Hepatocyte (in vitro differentiated cells): Measurements from ENCODE around the gene ZNF664. TPM values are rescaled to one million over a fixed set of nuclear protein-coding genes. Genes with fewer than 3 reads are reported as not detected.

Source experiments
- DNase-seq: peaks from one replicate; pipeline ENCODE4 v3.0.0-alpha.2; 2016; ENCODE audit warnings: low spot score
- H2AFZ ChIP-seq: fragments of 200-600 bp; sonication (generic); 2 replicates; pipeline ENCODE4 v1.6.0; 2016; ENCODE audit warnings: antibody characterized with exemption, mild to moderate bottlenecking
- H3K27ac ChIP-seq: fragments of 200-600 bp; sonication (generic); 2 replicates; pipeline ENCODE4 v1.5.1; 2016; ENCODE audit warnings: mild to moderate bottlenecking
- H3K27me3 ChIP-seq: fragments of 200-600 bp; sonication (generic); 2 replicates; pipeline ENCODE4 v1.6.1; 2016
- H3K36me3 ChIP-seq: fragments of 200-600 bp; sonication (generic); replicated peaks from 2 replicates; pipeline ENCODE4 v1.5.1; 2016; ENCODE audit warnings: low read depth; ENCODE audit not compliant: insufficient read depth
- H3K4me1 ChIP-seq: fragments of 200-600 bp; sonication (generic); 2 replicates; pipeline ENCODE4 v1.5.1; 2016; ENCODE audit warnings: mild to moderate bottlenecking, moderate library complexity; ENCODE audit not compliant: insufficient read depth
- H3K4me2 ChIP-seq: fragments of 200-600 bp; sonication (generic); 2 replicates; pipeline ENCODE4 v1.6.0; 2016
- H3K4me3 ChIP-seq: fragments of 200-600 bp; sonication (generic); 2 replicates; pipeline ENCODE4 v1.5.1; 2016; ENCODE audit warnings: mild to moderate bottlenecking
- H3K79me2 ChIP-seq: fragments of 200-600 bp; sonication (generic); 2 replicates; pipeline ENCODE4 v1.6.0; 2017; ENCODE audit warnings: mild to moderate bottlenecking
- H3K9me2 ChIP-seq: fragments of 200-600 bp; sonication (generic); replicated peaks from 2 replicates; pipeline ENCODE4 v1.6.0; 2017; ENCODE audit warnings: mild to moderate bottlenecking; ENCODE audit not compliant: insufficient read depth
- H3K9me3 ChIP-seq: fragments of 200-600 bp; sonication (generic); 2 replicates; pipeline ENCODE4 v1.5.1; 2016; ENCODE audit warnings: low read depth, mild to moderate bottlenecking
- H4K20me1 ChIP-seq: fragments of 200-600 bp; sonication (generic); 2 replicates; pipeline ENCODE4 v1.6.0; 2016; ENCODE audit warnings: mild to moderate bottlenecking; ENCODE audit not compliant: insufficient read depth, poor library complexity, severe bottlenecking
- EZH2 ChIP-seq: fragments of 200-600 bp; sonication (generic); IDR thresholded peaks from 2 replicates; pipeline ENCODE4 v1.6.1; 2016; ENCODE audit warnings: antibody characterized with exemption, mild to moderate bottlenecking, borderline replicate concordance
- EZH2phosphoT487 ChIP-seq: fragments of 200-600 bp; sonication (generic); IDR thresholded peaks from one replicate; pipeline ENCODE4 v1.6.1; 2018; ENCODE audit warnings: antibody characterized with exemption, mild to moderate bottlenecking, low read depth, moderate library complexity; ENCODE audit not compliant: unreplicated experiment, severe bottlenecking
- WGBS: methylation state at CpG from one replicate; pipeline ENCODE4 v1.1.6; 2016; ENCODE audit warnings: low lambda C conversion rate; ENCODE audit errors: missing lambda C conversion rate; 5-methylcytosine and 5-hydroxymethylcytosine counted together
- polyA plus RNA-seq: library from polyadenylated mRNA; unstranded; fragments of >200 nt; fragmentation: Nextera tagmentation; extraction: Ambion mirVana; gene quantifications from 2 replicates; pipeline ENCODE4 v1.2.1, GENCODE V29; 2016
- total RNA-seq: library from RNA; depleted of rRNA; stranded (reverse); fragments of >200 nt; gene quantifications from 2 replicates; pipeline ENCODE4 v1.2.3, GENCODE V29; 2014
- TF ChIP-seq, protein P1 (sequence below): fragments of 200-600 bp; sonication (generic); IDR thresholded peaks from 2 replicates; pipeline ENCODE4 v1.5.1; 2016; ENCODE audit warnings: antibody characterized with exemption, mild to moderate bottlenecking; ENCODE audit not compliant: poor library complexity

The ZNF664 gene
- total and polyA plus RNA-seq, 2 experiments from 2014 or later, result 17.6 to 80.4 TPM

DNA sequence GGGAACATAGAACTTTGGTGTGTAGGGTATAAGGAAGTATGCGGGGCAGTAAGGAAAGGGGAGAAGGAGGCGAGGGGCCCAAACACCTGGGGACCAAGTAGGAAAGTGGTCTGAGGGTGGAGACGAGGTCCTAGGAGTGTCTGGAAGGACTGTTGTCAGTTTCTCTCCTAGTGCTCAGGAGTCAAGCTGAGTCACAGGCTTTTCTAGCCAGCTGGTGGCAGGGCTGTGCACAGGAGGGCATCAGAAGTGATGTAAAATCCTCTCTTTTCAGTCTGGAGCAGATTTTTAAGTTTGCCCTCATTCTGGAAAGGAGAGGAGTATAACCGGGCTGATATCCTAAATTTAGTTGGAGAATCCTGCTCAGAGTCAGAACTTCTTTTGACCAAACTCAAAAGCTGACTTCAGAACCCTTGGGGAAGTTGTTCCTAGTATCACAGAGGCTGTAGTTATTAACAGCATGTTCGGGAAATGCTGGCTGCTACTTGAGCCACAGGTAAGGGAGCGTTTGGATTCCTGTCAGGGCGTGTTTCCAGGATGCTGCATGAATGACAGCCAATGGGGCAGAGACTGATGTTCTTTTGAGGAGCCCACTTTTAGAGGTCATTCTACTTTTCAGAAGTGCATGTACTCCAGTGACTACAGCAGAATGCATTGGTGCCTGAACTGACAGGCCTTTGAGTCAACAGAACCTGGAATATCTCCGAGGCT, 19.3 kb downstream of the ZNF664 start:
- no peak overlapping the region for H2AFZ ChIP-seq
- peak overlapping the region; percentile 47 for H3K4me2 ChIP-seq
- H3K9me2 ChIP-seq, result no peaks in the 10 kb centered on the region
- no peak for TF ChIP-seq EZH2
- TF ChIP-seq, protein P1, sequence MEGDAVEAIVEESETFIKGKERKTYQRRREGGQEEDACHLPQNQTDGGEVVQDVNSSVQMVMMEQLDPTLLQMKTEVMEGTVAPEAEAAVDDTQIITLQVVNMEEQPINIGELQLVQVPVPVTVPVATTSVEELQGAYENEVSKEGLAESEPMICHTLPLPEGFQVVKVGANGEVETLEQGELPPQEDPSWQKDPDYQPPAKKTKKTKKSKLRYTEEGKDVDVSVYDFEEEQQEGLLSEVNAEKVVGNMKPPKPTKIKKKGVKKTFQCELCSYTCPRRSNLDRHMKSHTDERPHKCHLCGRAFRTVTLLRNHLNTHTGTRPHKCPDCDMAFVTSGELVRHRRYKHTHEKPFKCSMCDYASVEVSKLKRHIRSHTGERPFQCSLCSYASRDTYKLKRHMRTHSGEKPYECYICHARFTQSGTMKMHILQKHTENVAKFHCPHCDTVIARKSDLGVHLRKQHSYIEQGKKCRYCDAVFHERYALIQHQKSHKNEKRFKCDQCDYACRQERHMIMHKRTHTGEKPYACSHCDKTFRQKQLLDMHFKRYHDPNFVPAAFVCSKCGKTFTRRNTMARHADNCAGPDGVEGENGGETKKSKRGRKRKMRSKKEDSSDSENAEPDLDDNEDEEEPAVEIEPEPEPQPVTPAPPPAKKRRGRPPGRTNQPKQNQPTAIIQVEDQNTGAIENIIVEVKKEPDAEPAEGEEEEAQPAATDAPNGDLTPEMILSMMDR, result no peak
- TF ChIP-seq EZH2phosphoT487, result no peak
- no peaks in the 10 kb centered on the region for H3K9me3 ChIP-seq
- peak overlapping the region; percentile 87 for H3K27ac ChIP-seq
- H3K36me3 ChIP-seq, result no peaks in the 10 kb centered on the region
- H3K4me3 ChIP-seq, result no peak overlapping the region
- H3K4me1 ChIP-seq, result peaks cover 67% of the 10 kb centered on the region
- 90% methylated on average over 8 of the region's 8 CpGs for WGBS
- H4K20me1 ChIP-seq, result peaks cover 7% of the 10 kb centered on the region
- H3K79me2 ChIP-seq, result peaks cover 84% of the 10 kb centered on the region
- DNase-seq, result no peak
- no peaks in the 10 kb centered on the region for H3K27me3 ChIP-seq

DNA sequence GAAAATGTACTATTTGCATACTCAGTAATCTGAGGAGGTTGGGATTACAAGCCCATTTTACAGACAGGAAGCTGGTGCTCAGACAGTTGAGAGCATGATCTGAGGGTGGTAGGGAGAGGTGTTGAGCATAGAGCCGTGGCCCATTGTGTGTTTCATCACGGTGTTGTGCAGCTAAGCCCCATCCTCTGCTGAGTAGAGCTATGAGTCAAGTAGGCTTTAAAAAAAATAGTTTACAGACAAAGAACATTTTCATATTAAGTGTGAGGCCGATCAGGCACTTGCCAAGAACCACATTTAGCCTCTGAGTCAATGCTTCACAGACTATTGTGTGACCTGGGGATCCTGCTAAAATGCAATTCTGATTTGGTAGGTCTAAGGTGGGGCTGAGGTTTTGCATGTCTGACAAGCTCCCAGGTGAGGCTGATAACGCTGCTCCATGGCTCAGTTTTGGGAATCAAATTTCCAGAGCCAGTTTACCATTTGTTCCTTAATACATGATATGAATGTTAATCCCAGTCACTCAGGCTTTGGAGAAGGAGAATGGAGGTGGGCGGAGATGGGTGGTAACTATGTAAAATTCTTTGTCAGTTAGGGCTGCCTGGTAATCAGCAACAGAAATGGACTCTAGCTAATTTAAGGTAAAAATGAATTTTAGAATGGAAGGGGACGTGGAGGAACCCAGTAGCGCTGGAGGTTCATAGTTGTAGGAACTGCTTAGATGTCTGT, 22.2 kb downstream of the ZNF664 start:
- Histone ChIP-seq H3K27ac (no peak overlapping the region), H3K4me2 (no peak overlapping the region)

DNA sequence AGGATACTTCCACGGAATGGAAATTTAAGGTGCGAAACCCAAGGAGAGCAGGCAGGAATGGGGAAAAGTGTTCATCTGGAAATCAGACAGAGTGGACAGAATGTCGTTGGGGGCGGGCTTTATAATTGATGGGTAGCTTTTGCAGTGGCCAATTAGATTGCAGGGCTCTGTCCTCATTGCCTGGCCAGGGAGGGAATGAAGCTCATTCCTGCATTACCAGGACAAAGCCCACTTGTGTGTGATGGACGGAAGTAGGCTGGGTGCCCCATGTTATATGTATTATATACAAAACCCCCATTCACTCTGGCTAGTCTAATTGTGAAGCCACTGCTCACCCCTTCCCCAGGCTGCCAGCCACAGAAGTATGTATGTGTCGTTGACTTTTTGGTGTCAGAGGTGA, 23.6 kb downstream of the ZNF664 start:
- H3K4me1 ChIP-seq, result peaks cover 39% of the 10 kb centered on the region
- no peaks in the 10 kb centered on the region for H3K9me3 ChIP-seq
- DNase-seq, result no peak
- 87% methylated on average over 6 of the region's 6 CpGs for WGBS
- H2AFZ ChIP-seq, result no peak overlapping the region
- TF ChIP-seq, protein P1, result no peak
- TF ChIP-seq EZH2phosphoT487 (no peak), EZH2 (no peak)
- no peak overlapping the region for H3K4me2 ChIP-seq
- no peaks in the 10 kb centered on the region for H3K36me3 ChIP-seq
- peaks cover 89% of the 10 kb centered on the region for H3K79me2 ChIP-seq
- peak overlapping the region; percentile 43 for H3K27ac ChIP-seq
- H3K9me2 ChIP-seq, result no peaks in the 10 kb centered on the region
- H4K20me1 ChIP-seq, result peaks cover 7% of the 10 kb centered on the region
- H3K27me3 ChIP-seq, result no peaks in the 10 kb centered on the region
- H3K4me3 ChIP-seq, result no peak overlapping the region

More for the DNA sequence above, 22.2 kb downstream of the ZNF664 start:
- Histone ChIP-seq H2AFZ (no peak overlapping the region), H4K20me1 (peaks cover 7% of the 10 kb centered on the region), H3K79me2 (peaks cover 77% of the 10 kb centered on the region), H3K4me3 (no peak overlapping the region), H3K9me3 (no peaks in the 10 kb centered on the region), H3K4me1 (peaks cover 52% of the 10 kb centered on the region), H3K36me3 (no peaks in the 10 kb centered on the region), H3K9me2 (no peaks in the 10 kb centered on the region), H3K27me3 (no peaks in the 10 kb centered on the region)
- TF ChIP-seq EZH2phosphoT487, result no peak
- TF ChIP-seq EZH2, result no peak
- TF ChIP-seq, protein P1, result no peak
- WGBS, result 83% methylated on average over 7 of the region's 7 CpGs
- DNase-seq, result no peak
